ENCODE results near the gene SLC38A2. TPM values are rescaled to one million over a fixed set of nuclear protein-coding genes. Genes with fewer than 3 reads are reported as not detected.

SLC38A2 gene
- total and polyA plus RNA-seq, 2 experiments from 2014 or later, result 78.3 to 201 TPM

GRCh38 chr12:46406352-46407027 lies 33.9 kb upstream of the SLC38A2 start:
- H3K27me3 ChIP-seq, result no peaks in the 10 kb centered on the region
- TF ChIP-seq CTCF (IDR thresholded peaks at IDR 0.05; ENCODE audit: low read depth, low read length), result no peak
- peaks cover 47% of the 10 kb centered on the region for H3K4me1 ChIP-seq (ENCODE audit: low read depth)
- H3K4me3 ChIP-seq, result no peak overlapping the region
- no peaks in the 10 kb centered on the region for H3K9me3 ChIP-seq (ENCODE audit: low read depth)
- no peaks in the 10 kb centered on the region for H3K36me3 ChIP-seq
- no peak overlapping the region for H3K27ac ChIP-seq
- DNase-seq (ENCODE audit: low read depth in 1 of 2, low spot score in 1 of 2), result peak in 1 of 2 donors; percentile 74

- no peaks in the 10 kb centered on the region for H3K36me3 ChIP-seq
- TF ChIP-seq CTCF (IDR thresholded peaks at IDR 0.05; ENCODE audit: low read depth, low read length), result no peak
- no peaks in the 10 kb centered on the region for H3K27me3 ChIP-seq
- H3K4me3 ChIP-seq, result no peak overlapping the region
- H3K4me1 ChIP-seq (ENCODE audit: low read depth), result peaks cover 37% of the 10 kb centered on the region
- DNase-seq (ENCODE audit: low read depth in 1 of 2, low spot score in 1 of 2), result no peak
- no peak overlapping the region for H3K27ac ChIP-seq
- no peaks in the 10 kb centered on the region for H3K9me3 ChIP-seq (ENCODE audit: low read depth)
Measured at GRCh38 chr12:46404733-46405132, 32.2 kb upstream of the SLC38A2 start.

- Histone ChIP-seq H3K27ac (no peak overlapping the region), H3K4me1 (ENCODE audit: low read depth) (peaks cover 31% of the 10 kb centered on the region), H3K27me3 (no peaks in the 10 kb centered on the region), H3K36me3 (no peaks in the 10 kb centered on the region), H3K4me3 (no peak overlapping the region), H3K9me3 (ENCODE audit: low read depth) (no peaks in the 10 kb centered on the region)
- peak in 1 of 2 donors; percentile 91 for DNase-seq (ENCODE audit: low read depth in 1 of 2, low spot score in 1 of 2)
- no peak for TF ChIP-seq CTCF (IDR thresholded peaks at IDR 0.05; ENCODE audit: low read depth, low read length)
Measured at GRCh38 chr12:46404225-46404631, 31.7 kb upstream of the SLC38A2 start.

- no peak for TF ChIP-seq CTCF (IDR thresholded peaks at IDR 0.05; ENCODE audit: low read depth, low read length)
- H3K9me3 ChIP-seq (ENCODE audit: low read depth), result no peaks in the 10 kb centered on the region
- H3K27ac ChIP-seq, result no peak overlapping the region
- no peak for DNase-seq (ENCODE audit: low read depth in 1 of 2, low spot score in 1 of 2)
- no peak overlapping the region for H3K4me3 ChIP-seq
- H3K4me1 ChIP-seq (ENCODE audit: low read depth), result peaks cover 26% of the 10 kb centered on the region
- no peaks in the 10 kb centered on the region for H3K36me3 ChIP-seq
- no peaks in the 10 kb centered on the region for H3K27me3 ChIP-seq
Measured at GRCh38 chr12:46403719-46404070, 31.1 kb upstream of the SLC38A2 start.

- peaks cover 20% of the 10 kb centered on the region for H3K4me1 ChIP-seq (ENCODE audit: low read depth)
- no peak for TF ChIP-seq CTCF (IDR thresholded peaks at IDR 0.05; ENCODE audit: low read depth, low read length)
- H3K9me3 ChIP-seq (ENCODE audit: low read depth), result no peaks in the 10 kb centered on the region
- peak overlapping the region; percentile 9 for H3K27ac ChIP-seq
- H3K4me3 ChIP-seq, result no peak overlapping the region
- no peaks in the 10 kb centered on the region for H3K27me3 ChIP-seq
- no peaks in the 10 kb centered on the region for H3K36me3 ChIP-seq
- no peak for DNase-seq (ENCODE audit: low read depth in 1 of 2, low spot score in 1 of 2)
Measured at GRCh38 chr12:46402941-46403718, 30.6 kb upstream of the SLC38A2 start.

Measured in cardiac muscle cell (in vitro differentiated cells and primary cell).